SIG-M5 (cell line): ENCODE data around the gene TRIM2.

Experiments used
- DNase-seq: peaks from one replicate; lab custom pipeline; 2025; lab: John Stamatoyannopoulos, UW

The TRIM2 gene

DNA sequence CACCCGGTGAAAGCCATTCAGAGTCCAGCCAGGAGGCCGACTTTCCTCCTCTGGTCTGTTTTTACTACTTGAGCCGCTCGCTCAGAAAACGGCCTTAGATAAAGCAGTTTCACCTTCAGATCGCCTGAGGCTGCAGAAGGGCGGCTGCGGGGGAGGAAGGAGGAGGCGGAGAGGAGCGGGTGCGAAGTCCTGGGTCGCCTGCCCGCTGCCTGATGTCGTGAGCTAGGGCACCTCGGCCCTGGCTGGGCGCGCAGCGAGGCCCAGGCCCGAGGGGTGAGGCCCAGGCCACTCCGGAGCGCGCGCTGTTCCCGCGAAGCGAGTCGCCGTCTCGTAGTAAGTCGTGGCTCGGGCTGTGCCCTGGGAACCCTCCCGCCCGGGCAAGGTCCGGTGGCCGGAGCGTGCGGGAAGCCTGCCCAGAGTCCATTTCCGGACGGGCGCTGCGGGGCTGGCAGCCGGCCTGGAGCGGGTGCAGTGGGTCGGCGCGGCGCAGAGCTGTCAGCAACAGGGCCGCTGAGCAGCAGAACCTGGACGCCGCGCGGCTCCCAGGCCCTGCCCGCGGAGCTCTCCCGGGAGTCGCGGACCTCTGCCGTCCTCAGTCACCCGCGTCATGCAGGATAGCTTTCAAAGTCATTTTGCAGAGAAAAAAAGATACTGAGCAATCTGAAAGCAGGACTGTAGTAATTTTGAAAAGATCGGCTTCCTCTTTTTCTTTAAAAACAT is 18.6 kb downstream of the TRIM2 start:
- DNase-seq = no peak

DNA sequence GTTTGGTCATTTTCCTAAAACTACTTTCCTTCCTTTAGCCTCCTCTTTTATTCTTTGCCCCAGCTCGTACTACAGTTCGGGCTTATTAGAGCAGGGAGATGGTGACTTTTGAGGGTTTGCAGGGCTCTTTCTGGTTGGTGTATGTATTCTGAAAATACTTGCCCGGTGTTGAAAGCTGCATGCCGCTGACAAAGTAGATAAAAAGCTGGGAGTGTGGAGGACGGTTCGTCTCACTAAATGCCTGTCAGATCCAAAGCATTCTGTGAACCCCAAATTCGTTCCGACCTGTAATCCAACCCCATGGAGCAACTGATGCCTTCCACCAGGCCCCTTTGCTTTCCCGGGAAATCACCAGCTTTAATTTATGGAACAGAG is 19.2 kb downstream of the TRIM2 start:
- DNase-seq = no peak

DNA sequence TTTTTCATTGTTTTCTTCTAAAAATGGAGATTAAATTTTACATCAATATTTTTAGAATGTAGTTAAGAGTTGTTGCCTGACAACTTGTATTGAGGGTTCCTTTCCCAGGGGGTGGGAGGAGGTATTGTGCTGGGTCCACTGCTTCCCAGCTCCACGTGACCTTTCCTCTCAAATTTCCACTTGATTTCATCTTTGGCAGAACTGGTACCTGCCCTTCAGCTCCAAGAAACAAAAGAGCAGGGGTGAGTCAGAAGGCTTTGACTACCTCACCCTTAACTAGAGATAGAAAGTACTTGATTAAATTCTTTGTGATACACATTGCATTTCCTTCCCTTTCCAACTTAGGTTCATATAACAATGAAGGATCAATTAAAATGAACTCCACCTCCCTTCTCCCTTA is 19.7 kb downstream of the TRIM2 start:
- no peak for DNase-seq

DNA sequence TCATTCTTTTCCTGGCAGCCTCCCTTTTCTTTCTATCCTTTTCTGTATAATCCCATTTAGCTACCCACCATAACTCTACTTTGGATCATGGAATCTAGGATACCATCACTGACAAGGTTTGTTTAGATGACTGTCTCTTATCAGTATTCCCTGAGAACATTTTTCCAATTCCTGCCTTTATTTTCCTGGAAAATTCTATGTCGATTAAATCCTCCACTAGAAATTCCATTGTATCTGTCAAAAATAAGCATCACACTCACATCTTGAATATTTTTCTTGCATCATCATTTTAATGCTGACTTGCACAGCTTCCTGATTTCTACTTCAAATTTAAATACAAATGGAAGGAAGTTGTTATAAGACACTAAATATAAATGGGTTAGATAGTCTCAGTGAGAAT is 20.2 kb downstream of the TRIM2 start:
- DNase-seq = no peak

DNA sequence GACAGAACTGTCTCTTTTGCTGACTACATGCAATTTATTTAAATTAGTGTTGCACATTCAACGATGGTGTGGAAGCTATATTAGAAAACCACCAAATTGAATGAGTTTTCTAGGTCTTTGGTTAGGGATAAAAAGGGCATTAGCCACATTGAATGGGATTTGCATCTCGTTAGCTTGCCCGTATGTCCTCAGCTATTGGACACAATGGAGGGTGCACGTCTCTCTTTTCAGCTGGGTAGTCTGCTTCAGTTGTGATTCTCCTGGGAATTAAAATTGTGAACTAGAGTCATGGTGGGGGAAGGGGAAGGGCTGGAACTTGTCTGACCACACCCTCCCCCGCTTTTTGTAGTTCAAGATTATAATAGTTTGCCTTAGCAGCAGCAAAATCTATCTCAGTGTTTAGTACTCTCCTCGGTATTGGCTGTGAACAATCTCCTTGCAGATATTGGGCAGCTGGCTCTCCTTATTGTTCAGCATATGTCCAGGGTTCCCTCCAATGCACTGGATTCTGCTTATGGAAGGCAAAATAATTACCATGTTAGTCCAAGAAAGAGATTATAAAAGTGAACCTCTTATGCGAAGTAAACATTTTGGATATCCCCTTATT is 23.3 kb downstream of the TRIM2 start:
- DNase-seq = no peak

DNA sequence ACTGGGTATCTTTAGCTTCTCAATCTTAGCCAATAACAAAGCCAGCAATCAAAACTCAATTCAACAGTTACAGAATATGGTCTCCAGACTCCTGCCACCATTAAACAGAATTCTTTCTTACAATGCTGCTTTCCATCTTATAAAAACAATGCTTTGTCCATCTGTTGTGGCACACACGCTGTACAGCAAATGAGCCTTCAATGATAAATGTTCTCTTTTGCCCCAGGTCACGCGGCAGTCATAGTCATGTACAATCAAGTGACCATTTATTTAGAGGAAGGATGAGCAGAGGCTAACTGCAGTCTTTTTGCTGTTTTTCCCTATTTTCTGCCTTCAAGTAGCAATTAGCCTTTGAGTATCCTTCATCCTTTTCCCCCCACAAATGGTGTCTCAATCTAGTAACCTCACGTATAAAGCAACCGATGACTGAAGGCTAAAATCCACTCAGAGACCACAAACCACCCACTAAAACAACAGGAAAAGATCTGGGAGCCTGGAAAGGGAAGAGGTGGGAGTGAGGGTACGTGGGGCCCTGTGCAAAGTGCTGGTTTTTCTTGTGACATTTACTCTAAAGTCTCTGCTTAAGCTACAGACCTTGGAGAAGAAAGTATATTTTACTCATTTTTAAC is 24.4 kb downstream of the TRIM2 start:
- no peak for DNase-seq

DNA sequence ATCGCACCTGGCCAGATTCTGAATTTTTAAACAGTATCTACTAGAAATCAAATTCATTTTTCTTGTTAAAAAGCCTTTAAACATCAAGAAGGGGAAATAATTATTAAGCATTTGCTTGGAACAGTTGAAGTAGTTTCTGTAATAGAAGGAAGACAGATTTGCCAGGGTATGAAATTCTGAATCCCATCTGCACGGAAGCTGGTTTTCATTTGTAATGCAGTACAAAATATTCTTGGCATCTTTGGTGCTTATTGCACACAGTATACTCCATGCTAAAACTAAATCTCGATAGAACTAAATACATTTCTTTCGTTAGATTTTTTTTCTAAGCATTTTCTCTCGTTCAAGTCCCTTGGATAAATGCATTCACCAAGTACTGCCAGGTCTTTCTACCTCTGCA is 25.3 kb downstream of the TRIM2 start:
- DNase-seq = no peak

DNA sequence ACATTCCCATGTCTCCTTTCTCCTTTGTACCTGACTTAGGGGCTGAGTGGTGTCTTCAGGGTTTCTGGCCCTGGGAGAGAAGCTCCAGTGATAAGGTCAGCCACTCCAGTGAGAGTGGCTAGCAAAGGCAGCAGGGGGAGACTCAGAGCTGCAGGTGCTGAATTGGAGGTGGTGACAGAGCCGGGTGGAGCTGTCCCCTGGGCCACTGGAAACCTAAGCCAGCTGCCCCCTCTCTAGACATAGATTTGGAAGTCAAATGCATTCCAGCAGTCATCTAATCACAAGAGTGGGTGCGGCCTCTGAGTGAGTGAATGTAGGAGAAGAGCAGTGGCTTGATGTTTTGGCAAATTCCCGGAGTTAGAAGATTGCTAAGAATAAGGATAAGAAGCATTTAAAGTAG is 28.5 kb downstream of the TRIM2 start:
- DNase-seq = no peak

DNA sequence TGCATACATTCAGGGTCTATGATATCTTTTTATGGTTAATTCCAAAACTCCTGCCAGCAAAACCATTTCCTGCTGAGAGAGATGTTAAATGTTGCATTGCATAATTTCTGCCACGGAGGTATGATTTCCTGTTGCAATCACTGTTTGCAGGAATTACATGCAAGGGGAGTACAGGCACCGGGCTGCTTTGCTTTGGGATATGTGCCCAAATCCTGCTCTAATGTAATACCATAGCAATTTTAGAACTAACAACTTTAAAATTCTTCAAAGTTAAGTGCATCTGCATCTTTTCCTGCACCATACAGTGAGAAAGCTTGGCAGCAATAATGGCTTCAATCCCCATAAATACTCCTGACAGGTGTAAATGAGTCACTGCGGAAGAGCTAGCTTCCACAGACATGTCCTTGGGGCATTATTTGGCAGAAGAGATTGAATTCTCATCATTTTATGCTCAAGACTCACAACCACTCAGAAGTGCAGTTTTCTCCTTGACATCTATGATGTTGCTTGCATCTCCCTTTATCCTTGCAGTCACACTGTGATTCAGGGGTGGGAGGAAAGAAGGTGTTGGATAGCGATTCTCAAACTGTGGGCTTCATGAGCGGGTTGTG is 29.6 kb downstream of the TRIM2 start:
- no peak for DNase-seq

DNA sequence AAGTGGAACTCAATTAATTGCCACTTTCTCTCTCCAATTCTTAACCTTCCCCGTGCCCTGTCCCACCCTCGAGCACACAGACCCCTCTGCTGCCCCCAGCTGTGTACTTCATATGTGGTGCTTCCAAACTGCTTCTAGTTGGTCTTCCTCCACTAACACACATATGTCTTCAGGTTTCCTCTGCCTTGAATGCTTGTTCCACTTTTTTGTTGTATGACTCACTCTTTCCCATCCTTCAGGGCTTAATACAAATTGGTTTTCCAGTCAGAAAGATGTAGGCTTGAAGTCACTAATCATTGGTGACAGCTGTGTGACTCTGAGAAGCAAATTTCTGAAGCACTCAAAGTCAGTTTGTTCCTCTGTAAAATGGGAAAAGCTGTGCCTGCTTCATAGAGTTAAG is 30.6 kb downstream of the TRIM2 start:
- DNase-seq = no peak

DNA sequence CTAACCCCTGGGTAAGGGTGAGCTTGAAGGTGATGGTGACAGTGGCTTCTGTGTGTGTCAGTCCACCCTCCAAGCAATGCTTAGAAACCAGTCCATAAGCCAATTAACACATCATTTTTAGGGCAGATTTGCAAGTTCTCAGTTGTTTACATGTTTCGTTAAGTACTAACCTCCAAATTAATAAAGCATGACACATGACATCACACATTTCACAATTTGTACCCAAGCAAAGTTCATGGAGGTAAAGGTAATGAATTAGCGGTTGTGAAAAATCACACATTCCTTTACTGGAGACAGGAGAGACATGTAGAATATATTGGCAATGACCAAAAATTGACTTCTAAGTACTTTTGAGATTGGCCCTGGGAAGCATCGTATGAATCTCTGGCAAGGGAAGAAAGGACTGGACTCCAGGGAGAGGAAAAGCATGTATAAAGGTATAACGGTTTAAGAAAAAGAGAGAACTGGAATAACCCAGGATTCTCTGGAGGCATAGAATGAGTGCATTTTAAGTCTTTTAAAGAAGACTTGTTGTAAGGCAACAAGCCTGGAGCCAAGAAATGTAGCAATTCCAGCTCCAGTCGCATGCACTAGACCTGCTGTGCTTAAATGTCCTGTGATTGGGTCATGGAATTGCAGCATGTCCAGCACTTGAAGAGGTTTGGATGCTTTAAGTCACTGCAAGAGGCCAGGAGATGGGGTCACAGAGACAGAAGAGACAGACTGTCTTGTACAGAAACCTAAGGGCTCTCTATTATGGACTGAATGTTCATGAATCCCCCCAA is 34.1 kb downstream of the TRIM2 start:
- no peak for DNase-seq

DNA sequence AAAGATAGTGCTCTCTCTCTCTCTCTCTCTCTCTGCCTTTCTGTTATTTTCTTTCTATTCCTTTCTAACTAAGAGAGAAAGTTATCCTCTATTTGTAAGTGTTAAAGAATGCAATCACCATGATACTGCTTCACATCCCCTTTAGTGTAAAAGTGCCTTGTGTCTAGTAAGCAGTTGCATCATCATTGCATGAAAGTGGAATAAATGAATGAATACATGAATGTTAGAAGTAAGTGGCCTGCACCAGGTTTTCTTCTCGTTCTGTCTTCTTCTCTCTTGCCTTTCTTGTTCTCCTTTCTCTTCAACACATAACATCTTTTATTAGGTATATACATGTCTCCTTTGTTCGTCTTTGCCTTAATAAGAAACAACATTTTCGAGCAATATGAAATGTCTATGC is 35.2 kb downstream of the TRIM2 start:
- DNase-seq = no peak

DNA sequence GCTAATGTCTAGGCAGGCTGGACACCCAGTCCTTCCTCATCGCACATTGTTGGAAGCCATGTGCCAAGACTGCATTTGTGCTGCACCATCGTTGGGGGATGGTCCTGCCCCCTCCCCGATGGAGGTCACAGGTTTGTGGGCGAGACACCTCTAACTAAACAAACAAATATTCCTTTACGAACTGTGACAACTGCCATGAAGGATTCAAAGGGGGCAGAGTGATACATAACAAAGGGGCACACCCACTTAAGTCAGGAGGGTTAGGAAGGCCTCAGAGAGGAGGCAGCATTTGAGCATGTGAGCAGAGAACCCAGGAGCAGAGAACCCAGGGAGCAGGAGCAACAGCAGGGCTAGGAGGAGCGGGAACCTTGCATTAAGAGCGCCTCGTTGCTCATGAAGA is 37.1 kb downstream of the TRIM2 start:
- no peak for DNase-seq

DNA sequence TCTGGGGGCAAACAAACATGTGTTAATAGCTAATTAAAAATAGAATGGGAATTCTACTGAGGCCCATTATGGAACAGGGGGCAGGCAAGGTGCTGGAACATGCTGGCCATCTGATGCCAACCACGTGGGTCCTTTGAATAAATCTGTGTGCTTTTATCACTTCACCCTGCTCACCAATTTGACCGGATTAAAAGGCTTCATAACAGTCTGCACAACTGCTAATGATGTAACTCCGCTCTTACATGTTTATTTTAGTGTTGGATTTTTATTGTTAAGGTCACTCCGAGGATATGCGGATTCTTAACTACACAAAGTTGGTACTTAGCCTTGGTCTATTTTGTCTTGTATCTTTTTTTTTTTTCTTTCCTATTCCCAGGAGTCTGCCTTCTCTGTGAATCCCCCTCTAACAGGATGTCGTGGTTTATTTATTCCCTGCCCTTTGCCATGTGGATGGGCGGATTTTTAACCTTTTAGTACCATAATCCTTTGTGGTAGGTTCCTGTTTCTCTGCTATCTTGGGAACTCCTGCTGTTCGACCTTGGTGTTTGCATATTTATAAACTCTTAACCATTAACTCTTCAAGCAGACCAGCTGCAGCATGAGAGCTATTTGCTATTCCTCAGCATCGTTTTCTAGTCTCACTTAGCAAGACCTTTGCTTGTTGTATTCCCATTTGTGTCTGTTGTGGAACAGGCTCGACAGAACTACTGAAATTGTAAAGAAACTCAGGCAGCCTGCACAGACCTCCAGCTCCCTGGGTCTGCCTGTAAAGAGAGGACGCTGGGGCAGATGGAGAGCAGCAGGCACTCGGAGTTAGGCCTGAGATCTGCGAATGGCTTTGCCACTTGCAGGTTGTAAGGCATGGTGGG is 38.0 kb downstream of the TRIM2 start:
- no peak for DNase-seq

DNA sequence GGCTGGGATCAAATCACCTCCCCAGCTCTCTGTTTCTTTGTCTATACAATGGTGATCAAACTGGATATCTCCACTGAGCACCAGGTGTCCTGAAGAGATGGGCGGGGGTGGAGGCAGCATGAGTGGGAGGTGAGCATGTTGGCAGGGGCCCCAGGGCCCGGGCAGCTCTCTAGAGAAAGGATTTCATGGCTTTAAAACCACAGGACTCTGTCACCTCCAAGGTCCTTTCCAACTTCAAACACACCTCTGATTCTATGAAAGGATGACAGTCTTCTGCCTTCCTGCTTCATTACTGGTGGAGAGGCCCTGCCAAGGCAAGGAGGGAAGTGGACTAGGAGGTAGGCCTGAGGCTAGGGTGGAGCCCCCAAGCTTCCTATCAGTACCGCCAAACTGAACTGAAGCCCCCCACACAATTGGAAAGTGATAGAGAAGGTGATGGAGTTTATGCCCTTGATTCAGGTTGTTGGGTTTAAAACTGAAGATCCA is 38.6 kb downstream of the TRIM2 start:
- no peak for DNase-seq

DNA sequence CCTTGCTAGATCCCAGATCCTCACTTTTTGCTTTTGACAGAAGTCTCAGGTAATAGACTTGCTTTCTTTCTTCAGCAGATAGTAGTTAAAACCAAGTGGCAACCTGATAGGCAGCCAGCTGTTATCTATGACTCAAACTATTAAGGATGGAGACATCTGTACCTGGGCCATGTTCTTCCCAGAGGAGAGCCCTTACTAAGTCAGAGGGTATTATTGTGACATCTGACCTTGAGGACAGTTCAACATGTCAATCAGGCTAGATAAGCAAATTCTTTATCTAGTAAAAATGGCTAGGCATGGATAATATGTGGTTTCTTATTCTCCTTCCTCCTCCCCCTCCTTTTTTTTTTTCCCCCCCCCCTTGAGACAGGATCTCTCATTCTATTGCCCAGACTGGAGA is 39.2 kb downstream of the TRIM2 start:
- DNase-seq = no peak

DNA sequence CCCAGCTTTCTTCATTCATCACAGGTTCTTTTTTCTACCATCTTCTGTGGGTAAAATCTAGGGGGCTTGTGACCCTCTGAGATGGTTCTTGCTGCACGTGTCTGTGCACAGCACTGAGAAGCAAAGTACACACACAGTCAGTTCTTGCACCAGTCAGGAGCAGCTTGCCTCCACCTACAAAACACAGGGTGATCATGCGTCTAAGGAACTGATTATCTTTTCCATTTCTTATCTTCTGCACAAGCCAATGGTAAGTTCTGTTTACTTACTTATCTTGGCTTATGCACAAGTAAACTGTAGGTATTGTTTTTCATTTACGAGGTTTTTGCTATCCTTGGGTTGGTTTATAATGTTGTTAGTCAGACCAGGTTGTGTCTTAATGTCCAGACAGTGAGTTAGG is 40.7 kb downstream of the TRIM2 start:
- DNase-seq = no peak

DNA sequence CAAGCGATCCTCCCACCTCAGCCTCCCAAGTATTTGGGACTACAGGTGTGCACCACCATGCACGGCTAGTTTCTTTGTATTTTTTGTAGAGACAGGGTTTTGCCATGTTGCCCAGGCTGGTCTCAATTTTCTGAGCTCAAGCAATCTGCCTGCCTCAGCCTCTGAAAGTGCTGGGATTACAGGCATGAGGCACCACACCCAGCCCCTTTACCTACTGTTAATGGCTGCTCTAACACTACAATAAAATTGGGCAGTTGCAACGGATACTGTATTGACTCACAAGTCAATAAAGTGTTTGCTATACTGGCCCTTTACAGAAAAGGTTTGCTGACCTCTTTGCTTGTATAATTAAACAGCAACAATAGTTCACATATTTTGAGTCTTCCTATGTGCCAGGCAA is 41.5 kb downstream of the TRIM2 start:
- DNase-seq = no peak

DNA sequence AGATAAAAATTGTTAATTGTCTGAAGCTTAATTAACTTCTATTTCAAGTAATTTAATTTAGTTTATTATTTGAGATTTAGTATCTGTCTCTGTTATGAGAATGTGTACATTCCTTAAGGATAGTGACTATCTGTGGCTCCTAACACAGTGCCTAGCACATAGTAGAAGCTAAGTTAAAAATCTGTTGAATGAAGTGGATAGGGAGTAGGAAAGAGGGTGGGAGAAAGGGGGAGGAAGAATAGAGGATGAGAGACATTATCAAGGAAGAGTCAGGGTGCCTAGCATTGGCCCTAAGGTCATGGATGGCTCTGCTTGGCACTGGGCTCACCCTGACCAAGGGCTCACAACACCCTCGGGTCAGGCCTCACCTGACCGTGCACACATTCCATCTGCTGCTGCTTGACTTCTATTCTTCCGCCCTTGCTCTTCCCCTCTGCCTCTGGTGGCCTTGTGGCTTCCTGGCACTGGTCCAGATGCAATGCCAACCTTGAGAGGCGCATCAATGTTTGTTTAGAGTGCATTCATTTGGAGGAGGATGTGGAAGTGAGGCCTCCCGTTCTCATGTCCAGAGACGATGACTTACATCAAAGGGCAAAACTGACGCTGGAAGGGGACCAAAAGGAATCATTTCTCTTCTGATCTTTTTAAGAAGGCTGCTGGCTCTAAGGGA is 42.3 kb downstream of the TRIM2 start:
- DNase-seq = no peak

DNA sequence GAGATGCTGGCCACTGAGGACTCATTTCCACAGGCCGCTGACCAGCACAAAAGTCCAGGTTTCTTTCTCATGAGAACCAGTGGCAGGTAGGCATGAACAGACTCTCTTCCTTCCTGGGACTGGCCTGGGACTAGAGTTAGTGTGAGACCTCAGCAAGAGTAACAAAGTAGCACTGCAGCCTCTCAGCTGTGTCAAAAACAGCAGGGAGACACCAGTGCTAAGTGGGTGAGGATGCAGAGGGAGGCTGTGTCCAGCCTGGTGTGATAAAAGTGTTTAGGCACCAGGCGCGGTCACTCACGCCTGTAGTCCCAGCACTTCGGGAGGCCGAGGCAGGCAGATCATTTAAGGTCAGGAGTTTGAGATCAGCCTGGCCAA is 42.9 kb downstream of the TRIM2 start:
- DNase-seq = no peak

DNA sequence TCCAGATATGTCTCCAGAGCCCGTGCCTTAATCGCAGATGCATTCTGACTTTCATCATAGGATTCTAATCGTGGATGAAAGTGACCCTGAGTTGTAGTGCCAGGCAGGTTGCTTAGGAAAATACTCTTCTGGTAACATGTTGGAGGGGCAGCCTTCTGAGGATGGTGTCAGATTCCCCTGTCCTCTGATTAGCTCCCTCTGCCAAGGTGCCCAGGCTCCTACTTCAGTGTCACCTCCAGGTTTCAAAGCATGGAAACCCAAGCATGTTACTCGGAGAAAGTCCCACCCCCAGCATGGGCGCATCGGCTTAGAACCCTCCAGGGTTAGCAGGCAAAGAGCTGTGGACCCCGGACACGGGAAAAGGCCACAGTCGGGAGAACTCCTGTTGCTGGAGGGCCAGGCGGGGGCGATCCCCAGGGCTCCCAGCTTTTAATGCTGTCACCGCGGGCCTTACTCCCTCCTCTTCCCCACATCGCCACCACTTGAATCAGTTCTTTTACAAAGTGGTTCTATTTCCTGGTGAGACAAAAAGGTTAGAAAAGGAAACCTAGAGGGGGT is 44.5 kb downstream of the TRIM2 start:
- no peak for DNase-seq
